ENCODE data around the gene PGLYRP2.
A peak's percentile ranks its signal among the peaks of the same experiment; 100 is the strongest.
"Not testable (repeated sequence)": the region's sequence is repeated elsewhere in the genome, so short reads cannot be mapped to it uniquely, and the experiment has no call there.

PGLYRP2 gene, protein sequence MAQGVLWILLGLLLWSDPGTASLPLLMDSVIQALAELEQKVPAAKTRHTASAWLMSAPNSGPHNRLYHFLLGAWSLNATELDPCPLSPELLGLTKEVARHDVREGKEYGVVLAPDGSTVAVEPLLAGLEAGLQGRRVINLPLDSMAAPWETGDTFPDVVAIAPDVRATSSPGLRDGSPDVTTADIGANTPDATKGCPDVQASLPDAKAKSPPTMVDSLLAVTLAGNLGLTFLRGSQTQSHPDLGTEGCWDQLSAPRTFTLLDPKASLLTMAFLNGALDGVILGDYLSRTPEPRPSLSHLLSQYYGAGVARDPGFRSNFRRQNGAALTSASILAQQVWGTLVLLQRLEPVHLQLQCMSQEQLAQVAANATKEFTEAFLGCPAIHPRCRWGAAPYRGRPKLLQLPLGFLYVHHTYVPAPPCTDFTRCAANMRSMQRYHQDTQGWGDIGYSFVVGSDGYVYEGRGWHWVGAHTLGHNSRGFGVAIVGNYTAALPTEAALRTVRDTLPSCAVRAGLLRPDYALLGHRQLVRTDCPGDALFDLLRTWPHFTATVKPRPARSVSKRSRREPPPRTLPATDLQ

DNA sequence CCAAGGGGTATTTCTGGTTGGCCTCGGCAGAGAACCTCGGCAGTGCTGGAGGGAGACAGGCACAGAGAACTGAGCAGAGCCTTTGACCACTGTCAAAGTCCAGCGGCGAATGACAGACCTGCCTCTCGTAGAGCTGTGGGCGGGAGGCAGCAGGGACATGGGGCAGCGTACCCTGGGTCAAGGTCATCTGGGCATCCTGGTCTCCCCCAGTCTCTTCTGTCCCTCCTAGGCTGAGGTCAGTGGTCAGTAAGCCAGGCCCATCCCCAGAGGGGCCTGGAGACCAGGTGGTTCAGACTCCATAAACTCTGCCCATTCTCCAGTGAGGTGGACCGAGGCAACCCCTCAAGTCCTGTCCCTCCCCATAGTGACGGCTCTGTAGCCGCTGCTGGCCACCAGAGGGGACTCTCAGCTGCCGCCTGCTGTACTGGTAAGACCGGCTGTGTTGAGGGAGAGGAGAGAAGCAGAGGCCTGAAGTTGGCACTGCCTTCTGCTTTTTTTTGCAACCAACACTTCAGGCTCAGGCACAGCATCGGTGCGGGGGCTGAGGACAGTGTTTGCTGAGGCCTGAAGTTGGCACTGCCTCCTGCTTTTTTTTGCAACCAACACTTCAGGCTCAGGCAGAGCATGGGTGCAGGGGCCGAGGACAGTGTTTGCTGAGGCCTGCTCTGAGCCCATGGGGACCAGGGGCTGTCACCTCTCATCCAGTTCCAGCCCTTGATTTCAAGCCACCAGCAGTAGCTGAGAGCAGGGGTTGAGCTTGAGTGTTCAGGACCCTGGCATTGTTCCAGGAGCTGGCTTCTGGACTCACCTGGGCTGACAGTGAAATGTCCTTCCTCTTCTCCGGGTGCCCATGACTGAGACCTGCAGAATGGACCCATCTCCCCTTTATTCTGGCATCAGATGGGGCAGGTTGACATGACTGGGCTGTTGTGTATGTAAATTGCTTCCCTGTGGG, at the start of gene PGLYRP2:
Gene PGLYRP2, minus strand, starts transcription at position 111 of the 955 bp plus-strand sequence. CDS start 130 bp downstream, outside the sequence.
- peak; percentile 81 for DNase-seq

DNA sequence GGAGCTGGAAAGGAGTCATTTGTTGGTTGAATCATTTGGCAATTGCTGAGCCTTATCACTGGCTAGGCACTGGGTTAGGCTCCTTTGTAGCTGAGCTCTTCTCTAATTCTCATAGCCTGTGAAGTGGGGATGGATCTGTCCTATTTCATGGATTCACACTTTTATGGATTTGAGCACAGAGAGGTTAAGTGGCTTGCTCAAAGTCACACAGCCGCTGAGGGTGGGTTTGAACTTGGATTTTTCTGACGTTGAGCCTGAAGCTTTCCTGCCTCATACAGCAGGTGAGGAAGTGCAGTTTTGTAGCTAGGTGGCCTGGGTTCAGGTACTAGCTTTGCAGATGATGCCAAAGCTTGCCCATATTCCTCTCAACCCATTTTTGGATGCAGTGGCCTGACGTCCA, 48.4 kb upstream of the PGLYRP2 start:
- DNase-seq, result no peak

DNA sequence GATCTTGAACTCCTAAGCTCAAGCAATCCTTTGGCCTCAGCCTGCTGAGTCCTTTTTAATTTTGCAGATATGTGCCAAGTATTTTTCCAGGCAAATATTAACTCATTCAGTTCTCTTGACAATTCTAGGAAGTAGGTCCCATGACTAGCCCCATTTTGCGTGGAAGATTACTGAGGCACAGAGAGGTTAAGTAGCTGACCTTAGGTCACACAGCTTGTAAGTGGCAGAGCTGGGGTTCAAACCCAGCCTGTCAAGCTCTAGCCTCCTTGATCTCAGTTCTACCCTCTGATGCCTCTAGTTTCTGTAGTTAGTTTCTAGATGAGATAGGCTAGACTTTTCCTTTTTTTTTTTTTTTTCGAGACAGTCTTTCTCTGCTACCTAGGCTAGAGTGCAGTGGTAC, 47.1 kb upstream of the PGLYRP2 start:
- DNase-seq, result no peak

DNA sequence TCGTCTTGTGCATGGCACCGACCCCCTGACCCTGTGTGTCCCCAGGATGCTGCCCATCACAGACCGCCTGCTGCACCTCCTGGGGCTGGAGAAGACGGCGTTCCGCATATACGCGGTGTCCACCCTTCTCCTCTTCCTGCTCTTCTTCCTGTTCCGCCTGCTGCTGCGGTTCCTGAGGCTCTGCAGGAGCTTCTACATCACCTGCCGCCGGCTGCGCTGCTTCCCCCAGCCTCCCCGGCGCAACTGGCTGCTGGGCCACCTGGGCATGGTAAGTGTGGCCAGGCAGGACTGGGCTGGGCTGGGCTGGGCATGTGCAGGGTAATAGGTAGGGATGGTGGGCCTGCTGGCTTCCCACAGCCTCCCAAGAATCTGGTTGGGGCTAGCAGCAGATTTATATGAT, 46.0 kb upstream of the PGLYRP2 start:
- DNase-seq, result no peak

DNA sequence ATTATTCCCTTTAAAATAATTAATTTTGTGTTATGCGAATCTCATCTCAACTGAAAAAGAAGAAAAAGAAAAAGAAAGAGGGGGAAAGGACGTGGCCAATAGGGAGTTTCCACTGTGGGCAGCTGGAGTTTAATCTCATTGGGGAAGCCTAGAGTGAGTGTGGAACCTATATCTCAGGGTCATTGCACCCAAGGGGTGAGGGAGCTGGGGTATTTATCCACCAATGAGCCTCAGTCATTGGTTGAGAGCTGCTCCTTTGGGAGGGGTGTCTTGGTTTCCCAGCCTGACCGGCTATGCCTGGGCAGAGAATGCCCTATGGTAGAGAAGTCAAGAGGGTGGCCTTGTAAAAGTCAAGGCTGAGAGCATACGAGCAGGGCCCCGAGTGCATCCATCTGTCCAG, 45.5 kb upstream of the PGLYRP2 start:
- DNase-seq, result no peak

DNA sequence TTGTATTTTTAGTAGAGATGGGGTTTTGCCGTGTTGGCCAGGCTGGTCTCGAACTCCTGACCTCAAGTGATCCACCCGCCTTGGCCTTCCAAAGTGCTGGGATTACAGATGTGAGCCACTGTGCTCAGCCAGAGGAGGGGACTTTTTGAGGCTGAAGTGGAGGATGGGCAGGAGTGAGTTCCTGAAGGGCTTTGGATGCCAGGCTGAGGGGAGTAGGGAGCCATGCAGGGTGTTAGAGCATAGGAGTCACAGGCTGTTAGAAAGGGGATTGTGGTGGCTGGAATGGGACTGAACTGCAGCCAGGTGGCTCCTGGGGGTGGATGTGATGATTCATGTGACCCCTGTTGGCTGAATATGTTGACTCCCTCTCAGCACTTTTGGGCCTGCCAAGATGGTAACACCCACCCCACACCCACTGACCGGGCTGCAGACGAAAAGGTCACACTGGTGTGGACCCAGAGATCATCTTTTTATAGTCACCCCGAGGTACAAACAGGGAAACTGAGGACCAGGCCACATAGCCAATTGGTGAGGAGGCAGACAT, 40.2 kb upstream of the PGLYRP2 start:
- no peak for DNase-seq

DNA sequence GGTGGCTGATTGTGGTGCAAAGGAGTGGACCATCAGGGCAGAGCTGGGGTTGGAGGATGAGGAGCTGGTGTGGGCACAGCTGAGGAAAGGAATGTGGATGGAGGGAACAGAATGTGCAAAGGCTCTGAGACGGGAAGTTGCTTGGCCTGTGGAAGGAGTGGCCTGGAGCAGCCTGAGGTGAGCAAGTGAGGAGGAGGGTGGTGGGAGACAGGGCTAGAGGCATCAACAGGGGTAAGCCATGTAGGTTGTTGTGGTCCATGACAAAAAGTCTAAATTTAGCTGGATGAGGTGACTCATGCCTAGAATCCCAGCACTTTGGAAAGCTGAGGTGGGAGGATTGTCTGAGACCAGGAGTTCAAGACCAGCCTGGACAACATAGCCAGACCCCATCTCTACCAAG, 38.5 kb upstream of the PGLYRP2 start:
- no peak for DNase-seq

DNA sequence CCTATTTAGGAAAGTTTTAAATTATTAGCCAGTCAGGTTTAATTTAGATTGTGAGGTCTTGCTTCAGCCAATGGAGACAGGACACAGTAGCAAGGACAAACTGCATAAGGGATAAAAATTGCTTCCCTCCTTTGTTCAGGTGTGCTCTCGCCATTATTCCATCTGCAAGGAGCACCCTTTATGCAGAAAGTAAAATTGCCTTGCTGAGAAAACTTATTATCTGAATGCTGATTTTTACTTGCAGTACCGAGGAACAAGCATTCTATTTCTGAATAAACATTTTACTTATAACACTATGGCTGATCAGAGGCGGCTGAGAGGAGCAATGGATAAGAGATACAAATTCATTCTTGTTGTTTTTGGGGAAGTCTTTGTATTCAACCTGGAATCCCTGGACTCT, 37.1 kb upstream of the PGLYRP2 start:
- DNase-seq, result no peak

DNA sequence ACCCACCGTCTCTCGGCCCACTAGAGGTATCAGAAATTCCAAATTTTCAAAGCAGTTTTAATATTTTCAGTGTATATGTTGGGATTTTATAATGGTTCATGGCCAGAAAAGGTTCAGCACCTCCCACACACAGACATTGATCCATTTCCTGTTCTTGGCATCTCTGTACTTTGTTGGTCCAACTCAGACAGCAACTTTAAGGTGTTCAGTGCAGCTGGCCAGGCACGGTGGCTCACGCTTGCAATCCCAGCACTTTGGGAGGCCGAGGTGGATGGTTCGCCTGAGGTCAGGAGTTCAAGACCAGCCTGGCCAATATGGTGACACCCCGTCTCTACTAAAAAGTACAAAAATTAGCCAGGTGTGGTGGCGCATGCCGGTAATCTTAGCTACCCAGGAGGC, 35.9 kb upstream of the PGLYRP2 start:
- not testable (repeated sequence) for DNase-seq

DNA sequence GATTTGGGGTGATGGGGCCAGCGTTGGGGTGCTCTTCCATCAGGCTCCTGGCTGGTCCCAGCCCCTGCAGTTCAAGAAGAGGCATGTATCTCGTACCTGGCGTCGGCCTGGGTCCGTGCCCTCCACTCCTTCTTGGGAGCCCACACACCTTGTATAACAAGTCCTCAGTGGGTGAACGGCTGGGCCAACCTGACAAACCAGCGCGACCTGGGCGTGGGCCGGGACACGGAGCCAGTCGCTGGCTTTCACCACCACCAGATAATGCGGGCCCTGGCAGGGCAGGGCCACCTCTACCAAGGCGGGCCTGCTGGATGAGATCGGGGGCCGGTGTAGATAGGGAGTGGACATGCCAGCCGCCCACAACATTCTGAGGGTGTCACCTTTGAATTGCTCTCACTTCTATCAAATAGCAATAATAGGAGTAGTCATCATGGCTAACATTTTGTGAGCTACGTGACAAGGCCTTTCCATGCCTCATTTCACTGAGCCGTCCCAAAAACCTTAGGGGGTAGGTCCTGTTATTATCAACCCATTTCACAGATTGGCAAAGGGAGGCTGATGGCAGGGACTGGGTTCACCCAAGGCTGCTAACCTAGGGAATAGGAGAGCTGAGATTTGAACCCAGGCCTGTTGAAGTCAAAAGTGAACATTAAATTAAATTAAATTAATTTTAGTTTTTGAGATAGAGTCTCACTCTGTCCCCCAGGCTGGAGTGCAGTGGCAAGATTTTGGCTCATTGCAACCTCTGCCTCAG, 32.5 kb upstream of the PGLYRP2 start:
- DNase-seq, result no peak

DNA sequence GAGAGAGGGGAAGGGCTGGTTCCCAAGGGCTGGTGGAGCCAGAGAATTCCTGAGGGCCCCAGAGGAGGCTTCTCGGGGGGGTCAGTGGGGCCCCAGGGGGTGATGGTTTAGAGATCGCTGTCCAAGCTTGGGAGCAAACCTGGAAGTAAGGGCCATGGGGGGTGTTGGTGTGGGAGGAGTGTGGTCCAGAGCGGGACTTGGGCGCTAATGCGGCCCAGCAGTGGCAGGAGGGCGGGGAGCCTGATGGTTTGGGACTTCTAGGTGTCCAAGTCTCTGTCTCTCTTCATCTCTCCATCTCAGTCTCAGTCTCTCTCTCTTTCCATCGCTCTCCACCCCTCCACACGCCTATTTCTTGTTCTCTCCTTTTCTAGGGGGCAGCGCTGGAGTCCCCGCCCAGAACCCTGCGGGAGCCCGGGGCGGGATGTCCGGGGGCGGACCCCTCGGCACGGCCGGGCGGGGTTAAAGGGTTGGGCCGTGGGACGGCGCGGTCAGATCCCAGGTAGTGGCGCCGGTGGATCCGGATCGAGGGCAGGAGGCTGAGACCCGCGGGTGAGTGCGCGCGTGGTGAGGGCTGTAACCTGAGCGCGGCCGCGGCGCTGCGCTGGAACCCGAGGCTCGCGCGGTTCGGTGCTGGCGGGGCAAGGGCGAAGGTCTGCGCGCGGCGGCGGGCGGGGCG, 28.9 kb upstream of the PGLYRP2 start, which contains the start of gene CYP4F22:
Gene CYP4F22, plus strand, starts transcription at position 491 of the 676 bp plus-strand sequence. CDS start 16,812 bp downstream, outside the sequence.
- DNase-seq, result no peak

DNA sequence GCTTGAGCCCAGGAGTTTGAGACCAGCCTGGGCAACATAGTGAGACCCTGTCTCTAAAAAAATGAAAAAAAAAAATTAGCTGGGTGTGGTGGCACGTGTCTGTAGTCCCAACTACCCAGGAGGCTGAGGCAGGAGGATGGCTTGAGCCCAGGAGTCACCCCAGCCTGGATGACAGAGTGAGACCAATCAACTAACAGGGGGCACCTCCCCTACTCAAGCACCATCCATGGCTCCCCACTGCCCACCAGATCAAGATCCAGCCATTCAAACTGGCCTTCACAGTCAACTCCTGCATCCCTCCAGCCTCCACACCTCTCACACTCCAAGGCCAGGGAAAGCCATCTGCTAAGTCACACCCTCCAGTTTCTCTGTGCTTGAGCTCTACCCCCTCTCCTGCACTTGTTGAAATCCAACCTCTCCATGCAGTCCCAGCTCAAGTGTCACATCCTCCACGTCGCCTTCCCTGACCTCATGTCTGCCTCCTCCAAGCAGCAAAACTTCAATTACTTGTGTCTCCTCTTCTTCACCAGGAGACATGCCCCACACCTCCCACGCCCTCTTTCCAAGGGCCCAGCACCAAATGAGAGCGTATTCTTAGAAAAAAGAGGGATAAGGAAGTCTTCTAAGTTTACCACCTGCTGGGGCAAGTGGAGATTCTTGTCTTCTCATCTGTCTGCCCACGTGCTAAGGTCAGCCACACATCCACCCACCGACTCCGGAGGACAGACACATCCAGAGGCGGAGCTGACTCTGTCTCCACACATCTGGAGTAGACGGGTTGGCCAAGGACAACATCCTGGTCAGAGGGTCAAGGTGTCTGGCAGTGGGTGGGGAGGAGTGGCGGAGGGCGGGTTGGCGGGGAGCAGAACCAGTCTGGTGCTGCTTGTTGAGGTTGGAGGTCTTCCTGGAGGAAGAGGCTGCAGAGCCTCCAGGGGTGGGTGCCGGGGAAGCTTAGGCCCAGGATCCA, 28.1 kb upstream of the PGLYRP2 start:
- DNase-seq, result no peak

DNA sequence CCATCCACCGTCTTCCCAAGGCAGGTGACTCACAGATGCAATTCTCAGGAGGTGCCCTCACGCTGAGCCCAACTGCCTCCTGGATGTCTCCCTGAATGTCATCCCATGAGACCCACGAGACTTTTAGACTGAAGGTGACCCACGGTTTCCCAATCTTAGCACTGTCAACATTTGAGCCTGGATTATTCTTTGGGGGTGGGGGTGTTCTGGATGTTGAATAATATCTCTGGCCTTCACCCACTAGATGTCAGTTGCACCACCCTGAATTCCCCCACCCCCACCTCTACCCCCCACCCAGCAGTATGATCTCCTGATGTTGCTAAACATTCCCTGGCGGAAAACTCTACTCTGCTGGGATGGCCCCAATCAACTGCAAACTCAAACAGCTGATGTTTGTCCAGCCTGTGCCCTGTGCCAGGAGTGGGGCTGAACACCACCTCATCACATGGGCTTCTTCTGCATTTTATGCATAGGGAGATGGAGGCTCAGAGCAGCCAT, 26.8 kb upstream of the PGLYRP2 start:
- DNase-seq, result no peak

DNA sequence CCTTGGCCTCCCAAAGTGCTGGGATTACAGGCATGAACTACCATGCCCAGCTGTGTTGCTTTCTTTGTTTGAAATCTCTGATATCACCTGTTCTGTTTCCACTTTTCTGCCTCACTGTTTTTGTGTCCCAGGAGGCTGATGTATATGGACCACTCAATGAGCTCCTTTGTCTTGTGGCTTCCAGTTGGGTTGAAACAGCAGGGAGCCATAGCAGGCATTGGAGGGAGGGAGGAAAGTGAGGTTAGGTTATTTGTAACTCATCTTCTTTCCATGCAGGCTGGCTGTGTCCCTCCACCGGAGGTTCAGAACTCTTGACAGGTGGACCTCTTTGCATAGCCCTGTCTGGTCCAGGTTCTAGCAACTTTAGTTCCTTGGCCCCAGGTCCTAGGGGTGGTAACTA, 23.0 kb upstream of the PGLYRP2 start:
- no peak for DNase-seq

DNA sequence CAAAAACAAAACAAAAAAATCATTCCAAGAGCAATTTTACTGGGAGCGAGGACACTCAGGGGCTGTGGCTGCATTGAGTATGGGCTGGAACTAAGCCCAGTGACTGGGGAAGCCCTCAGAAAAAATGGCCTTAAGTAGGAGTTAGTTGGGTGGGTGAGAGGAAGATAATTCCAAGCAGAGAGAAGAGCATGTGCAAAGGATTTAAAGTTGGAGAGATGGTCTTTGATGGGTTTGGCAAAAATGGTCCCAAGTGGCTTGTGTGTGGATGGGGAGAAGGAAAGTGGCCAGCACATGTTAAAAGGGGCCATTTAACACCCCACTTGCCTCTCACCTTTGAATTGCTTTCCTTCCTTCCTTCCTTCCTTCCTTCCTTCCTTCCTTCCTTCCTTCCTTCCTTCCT, 22.3 kb upstream of the PGLYRP2 start:
- DNase-seq, result no peak

DNA sequence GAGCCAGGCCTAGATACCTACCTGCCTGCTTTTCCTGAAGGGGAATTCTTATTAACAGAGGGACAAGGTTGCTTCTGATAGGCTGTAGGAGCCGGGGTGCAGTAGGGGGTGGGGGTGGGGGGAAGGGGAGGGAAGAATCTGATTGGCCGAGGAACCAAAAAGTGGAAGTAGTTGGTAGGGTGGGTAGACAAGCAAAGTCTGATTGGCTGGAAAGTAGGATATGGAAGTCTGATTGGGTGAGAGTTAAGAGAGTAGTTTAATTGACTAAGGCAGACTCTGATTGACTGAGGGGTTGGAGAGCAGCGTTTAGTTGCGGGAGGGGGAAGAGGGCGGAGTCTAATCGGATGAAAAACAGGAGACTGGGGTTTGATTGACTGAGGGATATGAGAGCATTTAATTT, 19.6 kb upstream of the PGLYRP2 start:
- DNase-seq, result peak; percentile 43

DNA sequence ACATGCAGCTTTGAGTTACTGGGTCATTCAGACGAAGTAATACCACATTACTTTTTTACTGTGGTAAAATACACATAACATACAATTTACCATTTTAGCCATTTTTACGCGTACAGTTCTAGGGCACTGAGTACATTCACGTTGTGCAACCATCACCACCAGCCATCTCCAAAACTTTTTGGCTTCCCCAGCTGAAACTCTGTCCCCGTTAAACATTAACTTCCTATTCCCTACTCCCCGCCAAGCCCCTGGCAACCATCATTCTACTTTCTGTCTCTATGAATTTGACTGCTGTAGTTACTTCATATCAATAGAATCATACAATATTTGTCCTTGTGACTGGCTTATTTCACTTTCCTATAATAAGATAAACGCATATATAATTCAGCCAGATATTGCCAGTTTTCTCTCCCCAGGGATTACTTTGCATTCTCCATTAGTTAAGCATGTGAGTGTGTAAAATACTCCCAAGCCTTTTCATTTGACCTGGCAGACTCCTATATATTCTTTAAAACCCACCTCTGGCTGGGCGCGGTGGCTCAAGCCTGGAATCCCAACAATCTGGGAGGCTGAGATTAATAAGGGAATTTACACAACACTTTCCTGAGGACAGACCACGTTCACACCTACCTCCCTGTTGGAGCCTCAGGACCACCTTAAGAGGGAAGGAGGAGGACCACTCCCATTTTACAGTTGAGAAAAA, 19.0 kb upstream of the PGLYRP2 start:
- no peak for DNase-seq

DNA sequence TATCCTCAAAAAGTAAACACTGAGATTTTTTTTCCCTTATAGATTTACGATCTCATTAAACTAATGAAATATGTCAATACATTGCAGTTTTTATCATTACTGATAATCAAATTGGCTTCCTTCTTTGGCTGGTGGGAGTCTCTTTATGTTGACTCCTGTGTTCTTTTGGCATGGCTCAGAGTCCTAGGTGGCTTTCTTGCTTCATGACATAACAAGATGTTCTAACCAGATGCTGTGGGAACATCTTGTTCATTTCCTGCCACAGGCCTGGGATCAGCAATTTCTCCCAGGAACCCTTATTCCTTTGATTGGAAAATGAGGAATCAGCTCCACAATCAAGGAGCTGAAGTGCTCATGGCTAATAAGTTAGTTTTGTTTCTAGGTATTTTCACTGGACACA, 15.8 kb upstream of the PGLYRP2 start:
- DNase-seq, result no peak

DNA sequence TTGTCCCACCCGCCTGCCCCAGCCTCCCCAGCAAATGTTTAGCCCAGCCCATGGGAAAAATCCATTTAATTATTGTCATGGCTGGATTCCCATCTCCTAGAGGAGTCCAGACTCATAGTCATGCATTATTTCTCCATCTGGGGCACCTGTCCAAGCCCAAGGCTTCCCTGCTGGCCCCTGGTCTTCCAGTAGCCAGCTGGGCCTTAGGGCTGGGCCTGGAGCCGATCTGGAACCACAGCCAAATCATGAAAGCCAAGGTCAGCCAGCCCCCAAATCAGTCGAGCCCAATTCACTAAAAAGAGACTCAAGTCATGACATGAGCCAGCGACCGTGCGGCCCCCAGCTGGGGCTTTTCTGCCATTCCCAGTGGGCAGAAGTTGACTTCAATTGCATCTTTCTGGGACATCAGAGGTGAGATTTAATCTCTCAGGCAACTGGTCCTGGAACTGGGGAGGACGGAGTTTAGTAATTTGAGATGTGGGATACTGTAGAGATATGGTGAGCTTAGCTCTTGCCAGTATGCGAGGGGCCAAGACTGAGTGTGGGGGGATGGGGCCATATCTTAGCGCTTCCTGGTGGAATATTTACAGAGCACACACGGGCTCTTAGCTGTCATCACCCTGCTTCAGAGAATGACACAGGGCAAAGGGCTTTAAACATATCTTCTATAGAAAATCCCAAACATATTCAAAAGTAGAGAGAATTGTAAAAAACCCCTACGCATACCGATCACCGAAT, 9.4 kb upstream of the PGLYRP2 start:
- DNase-seq, result no peak

All from hematopoietic multipotent progenitor cell treated with erythropoietin and hydrocortisone succinate and interleukin-3 and kit ligand, for 4 days (in vitro differentiated cells).